Measurements from ENCODE around the gene ATP13A2.
"Not testable (repeated sequence)": the region's sequence is repeated elsewhere in the genome, so short reads cannot be mapped to it uniquely, and the experiment has no call there.

The ATP13A2 gene

GRCh38 chr1:16956775-16957174 lies 55.0 kb downstream of the ATP13A2 start:
- no peak for DNase-seq

GRCh38 chr1:16955186-16955585 lies 56.5 kb downstream of the ATP13A2 start:
- no peak for DNase-seq

GRCh38 chr1:16954579-16954978 lies 57.1 kb downstream of the ATP13A2 start:
- DNase-seq = no peak

- not testable (repeated sequence) for DNase-seq
These were observed 59.4 kb downstream of the ATP13A2 start for GRCh38 chr1:16952376-16952775.

- not testable (repeated sequence) for DNase-seq
These were observed 62.7 kb downstream of the ATP13A2 start for GRCh38 chr1:16949026-16949425.

- DNase-seq = not testable (repeated sequence)
These were observed 63.3 kb downstream of the ATP13A2 start for GRCh38 chr1:16948282-16948891.

GRCh38 chr1:16946646-16947045 lies 65.1 kb downstream of the ATP13A2 start:
- no peak for DNase-seq

- not testable (repeated sequence) for DNase-seq
These were observed 65.5 kb downstream of the ATP13A2 start for GRCh38 chr1:16946185-16946584.

- not testable (repeated sequence) for DNase-seq
These were observed 66.2 kb downstream of the ATP13A2 start for GRCh38 chr1:16945512-16945911.

GRCh38 chr1:16944038-16944437 lies 67.7 kb downstream of the ATP13A2 start:
- DNase-seq = no peak

- not testable (repeated sequence) for DNase-seq
These were observed 72.1 kb downstream of the ATP13A2 start for GRCh38 chr1:16939386-16940180.

- DNase-seq = no peak
These were observed 73.1 kb downstream of the ATP13A2 start for GRCh38 chr1:16938351-16939321.

- not testable (repeated sequence) for DNase-seq
These were observed 75.1 kb downstream of the ATP13A2 start for GRCh38 chr1:16936580-16936979.
